CD4-positive, alpha-beta T cell treated with Interleukin-15 for 1 hour (primary cell): ENCODE data around the gene NBPF3.
"Not testable (repeated sequence)": the region's sequence is repeated elsewhere in the genome, so short reads cannot be mapped to it uniquely, and the experiment has no call there.

Experiments used
- DNase-seq: peaks from one replicate; pipeline ENCODE4 v3.0.0-alpha.2; 2020

NBPF3 gene

GRCh38 chr1:21495225-21495820 is 55.4 kb downstream of the NBPF3 start:
- DNase-seq, result no peak

- no peak for DNase-seq
Measured at GRCh38 chr1:21496063-21496462, 56.1 kb downstream of the NBPF3 start.

GRCh38 chr1:21496886-21497285 is 56.9 kb downstream of the NBPF3 start:
- no peak for DNase-seq

- DNase-seq, result no peak
Measured at GRCh38 chr1:21497466-21498061, 57.6 kb downstream of the NBPF3 start.

GRCh38 chr1:21499283-21499950 is 59.5 kb downstream of the NBPF3 start:
- DNase-seq, result no peak

GRCh38 chr1:21503706-21504377 is 63.9 kb downstream of the NBPF3 start:
- no peak for DNase-seq

- DNase-seq, result no peak
Measured at GRCh38 chr1:21506804-21507203, 66.9 kb downstream of the NBPF3 start.

GRCh38 chr1:21507511-21508270 is 67.8 kb downstream of the NBPF3 start:
- no peak for DNase-seq

- peak; percentile 38 for DNase-seq
Measured at GRCh38 chr1:21508580-21509350, 68.8 kb downstream of the NBPF3 start.

- DNase-seq, result no peak
Measured at GRCh38 chr1:21509351-21510112, 69.6 kb downstream of the NBPF3 start, which contains the start of gene ALPL. Gene ALPL (plus strand): TSS chr1:21509423. CDS start chr1:21554082, 44,659 bp downstream.

- DNase-seq, result no peak
Measured at GRCh38 chr1:21510113-21510493, 70.2 kb downstream of the NBPF3 start.

- DNase-seq, result no peak
Measured at GRCh38 chr1:21510885-21511578, 71.1 kb downstream of the NBPF3 start.

- DNase-seq, result no peak
Measured at GRCh38 chr1:21511579-21512522, 71.9 kb downstream of the NBPF3 start.

GRCh38 chr1:21514245-21514644 is 74.3 kb downstream of the NBPF3 start:
- DNase-seq, result no peak

GRCh38 chr1:21517161-21517589 is 77.2 kb downstream of the NBPF3 start:
- no peak for DNase-seq

- peak; percentile 50 for DNase-seq
Measured at GRCh38 chr1:21517660-21518480, 77.9 kb downstream of the NBPF3 start.

GRCh38 chr1:21518774-21519455 is 79.0 kb downstream of the NBPF3 start:
- peak; percentile 53 for DNase-seq

GRCh38 chr1:21519486-21520070 is 79.6 kb downstream of the NBPF3 start:
- DNase-seq, result not testable (repeated sequence)
